GM23338 (cell line): ENCODE results near the gene STXBP5L. TPM values are rescaled to one million over a fixed set of nuclear protein-coding genes. Genes with fewer than 3 reads are reported as not detected.

Experiments
- ATAC-seq: fragments of 200-7000 bp; cut with Tn5 transposase; 3 replicates; pipeline ENCODE4 v1.9.1; 2020
- DNase-seq: peaks from one replicate; pipeline ENCODE4 v3.0.0-alpha.2; 2015; ENCODE audit warnings: low spot score
- H2AFZ ChIP-seq: fragments of 200-600 bp; sonication (generic); 2 replicates; pipeline ENCODE4 v1.8.0; 2016; ENCODE audit warnings: antibody characterized with exemption, mild to moderate bottlenecking, moderate library complexity
- H3F3A ChIP-seq: fragments of 200-600 bp; sonication (generic); replicated peaks from 2 replicates; pipeline ENCODE4 v1.8.0; 2017; ENCODE audit warnings: antibody characterized with exemption, mixed run types, low read depth
- H3K27ac ChIP-seq: fragments of 200-600 bp; sonication (generic); 2 replicates; pipeline ENCODE4 v1.6.1; 2016; ENCODE audit warnings: low read depth
- H3K27me3 ChIP-seq: fragments of 200-600 bp; sonication (generic); 2 replicates; pipeline ENCODE4 v1.8.0; 2016; ENCODE audit warnings: mild to moderate bottlenecking, mixed run types, moderate library complexity; ENCODE audit not compliant: insufficient read depth
- H3K36me3 ChIP-seq: fragments of 200-600 bp; sonication (generic); 2 replicates; pipeline ENCODE4 v1.8.0; 2016; ENCODE audit warnings: mild to moderate bottlenecking; ENCODE audit not compliant: insufficient read depth
- H3K4me1 ChIP-seq: fragments of 200-600 bp; sonication (generic); 2 replicates; pipeline ENCODE4 v1.8.0; 2016; ENCODE audit warnings: mild to moderate bottlenecking, moderate library complexity; ENCODE audit not compliant: insufficient read depth
- H3K4me2 ChIP-seq: fragments of 200-600 bp; sonication (generic); 2 replicates; pipeline ENCODE4 v1.7.1; 2017; ENCODE audit warnings: mixed run types
- H3K4me3 ChIP-seq: fragments of 200-600 bp; sonication (generic); 2 replicates; pipeline ENCODE4 v1.6.1; 2016; ENCODE audit warnings: mixed run types
- H3K79me2 ChIP-seq: fragments of 200-600 bp; sonication (generic); replicated peaks from 2 replicates; pipeline ENCODE4 v1.8.0; 2017; ENCODE audit warnings: mild to moderate bottlenecking; ENCODE audit not compliant: insufficient read depth
- H3K9me2 ChIP-seq: fragments of 200-600 bp; sonication (generic); 2 replicates; pipeline ENCODE4 v1.8.0; 2017; ENCODE audit not compliant: insufficient read depth
- H4K20me1 ChIP-seq: fragments of 200-600 bp; sonication (generic); replicated peaks from 2 replicates; pipeline ENCODE4 v1.8.0; 2017; ENCODE audit warnings: mild to moderate bottlenecking; ENCODE audit not compliant: insufficient read depth
- H3K27ac Mint-ChIP-seq: 2 replicates; pipeline ENCODE4 v1.8.0; 2020; ENCODE audit warnings: inconsistent platforms, mild to moderate bottlenecking, moderate library complexity, mixed read lengths
- H3K27me3 Mint-ChIP-seq: 3 replicates; pipeline ENCODE4 v1.8.0; 2022; ENCODE audit warnings: low read depth, mild to moderate bottlenecking, moderate library complexity, mixed read lengths, inconsistent platforms; ENCODE audit not compliant: insufficient read depth, poor library complexity
- H3K36me3 Mint-ChIP-seq: 3 replicates; pipeline ENCODE4 v1.8.0; 2021; ENCODE audit warnings: low read depth, mild to moderate bottlenecking, inconsistent platforms, moderate library complexity, mixed read lengths
- H3K4me1 Mint-ChIP-seq: 3 replicates; pipeline ENCODE4 v1.8.0; 2020; ENCODE audit warnings: mild to moderate bottlenecking, inconsistent platforms, mixed read lengths
- H3K4me3 Mint-ChIP-seq: 3 replicates; pipeline ENCODE4 v1.8.0; 2021; ENCODE audit warnings: moderate library complexity, mild to moderate bottlenecking, inconsistent platforms, mixed read lengths
- H3K9me3 Mint-ChIP-seq: 3 replicates; pipeline ENCODE4 v1.8.0; 2020; ENCODE audit warnings: moderate library complexity, mild to moderate bottlenecking, inconsistent platforms, mixed read lengths
- ZNF331 ChIP-seq: fragments of 250-450 bp; sonication (Bioruptor Pico); IDR thresholded peaks from 2 replicates; pipeline ENCODE4 v1.5.0; 2020; ENCODE audit warnings: low read depth, mild to moderate bottlenecking, moderate library complexity
- polyA plus RNA-seq: library from polyadenylated mRNA; unstranded; fragments of >200 nt; fragmentation: Nextera tagmentation; extraction: Ambion mirVana; gene quantifications from 2 replicates; pipeline ENCODE4 v1.2.1, GENCODE V29; 2016
- total RNA-seq: library from RNA; depleted of rRNA; stranded (reverse); fragments of >200 nt; shearing (Covaris generic); gene quantifications from 2 replicates; pipeline ENCODE4 v1.2.3, GENCODE V29; 2014
- TF ChIP-seq, protein P1 (sequence below), 2 experiments: fragments of 200-600 bp in 1 of 2; sonication (generic) in 1 of 2; conservative IDR thresholded peaks; 2 replicates each; pipeline versions ENCODE4 v1.5.1 to v1.6.1; 2016 to 2017; ENCODE audit warnings: antibody characterized with exemption in 2 of 2, low read depth in 2 of 2, mild to moderate bottlenecking in 2 of 2, moderate library complexity in 1 of 2
- TF ChIP-seq, protein P2 (sequence below): fragments of 250-450 bp; sonication (Bioruptor Pico); IDR thresholded peaks from 2 replicates; pipeline ENCODE4 v1.5.0; 2020; ENCODE audit warnings: mild to moderate bottlenecking, moderate library complexity

Gene STXBP5L
- total and polyA plus RNA-seq, 2 experiments from 2014 or later, result 4.2 to 6.0 TPM

DNA sequence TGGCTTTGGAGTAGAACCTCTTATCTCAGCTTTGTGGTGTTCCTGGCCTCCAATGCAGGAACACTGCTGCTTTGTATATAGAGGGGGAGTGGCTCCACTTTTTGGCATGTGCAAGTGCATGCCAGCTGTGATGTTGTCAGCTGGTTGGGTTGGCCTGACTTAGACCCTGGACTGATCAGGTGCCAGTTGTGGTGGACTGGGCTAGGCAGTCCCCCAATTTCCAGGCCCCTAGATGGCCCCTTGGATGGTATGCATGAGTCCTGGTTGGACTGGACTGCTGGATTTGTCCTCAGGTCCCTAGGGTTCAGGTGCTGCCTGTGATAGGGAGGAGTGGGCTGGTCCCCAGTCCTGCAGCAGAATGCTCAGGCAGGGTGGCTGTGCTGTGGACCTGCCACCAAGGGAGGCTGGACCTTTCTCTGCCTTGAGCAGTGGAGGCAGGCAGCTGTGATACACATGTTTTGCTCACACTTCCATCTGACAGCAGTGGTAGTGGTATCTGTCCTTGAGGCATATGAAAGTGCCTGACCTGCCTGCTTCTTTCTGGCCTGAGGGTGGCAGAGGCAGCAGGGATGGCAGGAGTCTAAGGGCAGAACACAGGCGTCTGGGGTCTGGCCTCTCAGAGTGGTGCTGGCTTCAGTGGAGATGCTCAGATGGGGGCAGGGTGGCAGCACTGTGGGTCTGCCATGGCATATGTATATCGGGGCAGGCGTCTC, 74.8 kb downstream of the STXBP5L start:
- Histone ChIP-seq H3F3A (no peaks in the 10 kb centered on the region), H3K79me2 (no peaks in the 10 kb centered on the region), H3K9me2 (no peaks in the 10 kb centered on the region), H3K27me3 (no peaks in the 10 kb centered on the region), H3K27ac (no peak overlapping the region), H3K4me2 (no peak overlapping the region), H3K4me1 (no peaks in the 10 kb centered on the region), H3K4me3 (no peak overlapping the region), H3K36me3 (no peaks in the 10 kb centered on the region), H2AFZ (no peak overlapping the region), H4K20me1 (no peaks in the 10 kb centered on the region)
- Mint-ChIP-seq H3K4me3 (no peak overlapping the region), H3K27ac (no peak overlapping the region; the same call in 1 of the 2 replicates), H3K27me3 (no peaks in the 10 kb centered on the region), H3K4me1 (peaks cover 13% of the 10 kb centered on the region), H3K36me3 (peaks cover 51% of the 10 kb centered on the region), H3K9me3 (peaks cover 36% of the 10 kb centered on the region)
- peak; percentile 71 for ATAC-seq
- TF ChIP-seq, protein P1, sequence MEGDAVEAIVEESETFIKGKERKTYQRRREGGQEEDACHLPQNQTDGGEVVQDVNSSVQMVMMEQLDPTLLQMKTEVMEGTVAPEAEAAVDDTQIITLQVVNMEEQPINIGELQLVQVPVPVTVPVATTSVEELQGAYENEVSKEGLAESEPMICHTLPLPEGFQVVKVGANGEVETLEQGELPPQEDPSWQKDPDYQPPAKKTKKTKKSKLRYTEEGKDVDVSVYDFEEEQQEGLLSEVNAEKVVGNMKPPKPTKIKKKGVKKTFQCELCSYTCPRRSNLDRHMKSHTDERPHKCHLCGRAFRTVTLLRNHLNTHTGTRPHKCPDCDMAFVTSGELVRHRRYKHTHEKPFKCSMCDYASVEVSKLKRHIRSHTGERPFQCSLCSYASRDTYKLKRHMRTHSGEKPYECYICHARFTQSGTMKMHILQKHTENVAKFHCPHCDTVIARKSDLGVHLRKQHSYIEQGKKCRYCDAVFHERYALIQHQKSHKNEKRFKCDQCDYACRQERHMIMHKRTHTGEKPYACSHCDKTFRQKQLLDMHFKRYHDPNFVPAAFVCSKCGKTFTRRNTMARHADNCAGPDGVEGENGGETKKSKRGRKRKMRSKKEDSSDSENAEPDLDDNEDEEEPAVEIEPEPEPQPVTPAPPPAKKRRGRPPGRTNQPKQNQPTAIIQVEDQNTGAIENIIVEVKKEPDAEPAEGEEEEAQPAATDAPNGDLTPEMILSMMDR (conservative IDR thresholded peaks at IDR 0.05; ENCODE audit: low read depth in 2 of 2), result peak in 1 of 2 experiments; percentile 18; a peak in 1 of 4 replicates
- TF ChIP-seq, protein P2, sequence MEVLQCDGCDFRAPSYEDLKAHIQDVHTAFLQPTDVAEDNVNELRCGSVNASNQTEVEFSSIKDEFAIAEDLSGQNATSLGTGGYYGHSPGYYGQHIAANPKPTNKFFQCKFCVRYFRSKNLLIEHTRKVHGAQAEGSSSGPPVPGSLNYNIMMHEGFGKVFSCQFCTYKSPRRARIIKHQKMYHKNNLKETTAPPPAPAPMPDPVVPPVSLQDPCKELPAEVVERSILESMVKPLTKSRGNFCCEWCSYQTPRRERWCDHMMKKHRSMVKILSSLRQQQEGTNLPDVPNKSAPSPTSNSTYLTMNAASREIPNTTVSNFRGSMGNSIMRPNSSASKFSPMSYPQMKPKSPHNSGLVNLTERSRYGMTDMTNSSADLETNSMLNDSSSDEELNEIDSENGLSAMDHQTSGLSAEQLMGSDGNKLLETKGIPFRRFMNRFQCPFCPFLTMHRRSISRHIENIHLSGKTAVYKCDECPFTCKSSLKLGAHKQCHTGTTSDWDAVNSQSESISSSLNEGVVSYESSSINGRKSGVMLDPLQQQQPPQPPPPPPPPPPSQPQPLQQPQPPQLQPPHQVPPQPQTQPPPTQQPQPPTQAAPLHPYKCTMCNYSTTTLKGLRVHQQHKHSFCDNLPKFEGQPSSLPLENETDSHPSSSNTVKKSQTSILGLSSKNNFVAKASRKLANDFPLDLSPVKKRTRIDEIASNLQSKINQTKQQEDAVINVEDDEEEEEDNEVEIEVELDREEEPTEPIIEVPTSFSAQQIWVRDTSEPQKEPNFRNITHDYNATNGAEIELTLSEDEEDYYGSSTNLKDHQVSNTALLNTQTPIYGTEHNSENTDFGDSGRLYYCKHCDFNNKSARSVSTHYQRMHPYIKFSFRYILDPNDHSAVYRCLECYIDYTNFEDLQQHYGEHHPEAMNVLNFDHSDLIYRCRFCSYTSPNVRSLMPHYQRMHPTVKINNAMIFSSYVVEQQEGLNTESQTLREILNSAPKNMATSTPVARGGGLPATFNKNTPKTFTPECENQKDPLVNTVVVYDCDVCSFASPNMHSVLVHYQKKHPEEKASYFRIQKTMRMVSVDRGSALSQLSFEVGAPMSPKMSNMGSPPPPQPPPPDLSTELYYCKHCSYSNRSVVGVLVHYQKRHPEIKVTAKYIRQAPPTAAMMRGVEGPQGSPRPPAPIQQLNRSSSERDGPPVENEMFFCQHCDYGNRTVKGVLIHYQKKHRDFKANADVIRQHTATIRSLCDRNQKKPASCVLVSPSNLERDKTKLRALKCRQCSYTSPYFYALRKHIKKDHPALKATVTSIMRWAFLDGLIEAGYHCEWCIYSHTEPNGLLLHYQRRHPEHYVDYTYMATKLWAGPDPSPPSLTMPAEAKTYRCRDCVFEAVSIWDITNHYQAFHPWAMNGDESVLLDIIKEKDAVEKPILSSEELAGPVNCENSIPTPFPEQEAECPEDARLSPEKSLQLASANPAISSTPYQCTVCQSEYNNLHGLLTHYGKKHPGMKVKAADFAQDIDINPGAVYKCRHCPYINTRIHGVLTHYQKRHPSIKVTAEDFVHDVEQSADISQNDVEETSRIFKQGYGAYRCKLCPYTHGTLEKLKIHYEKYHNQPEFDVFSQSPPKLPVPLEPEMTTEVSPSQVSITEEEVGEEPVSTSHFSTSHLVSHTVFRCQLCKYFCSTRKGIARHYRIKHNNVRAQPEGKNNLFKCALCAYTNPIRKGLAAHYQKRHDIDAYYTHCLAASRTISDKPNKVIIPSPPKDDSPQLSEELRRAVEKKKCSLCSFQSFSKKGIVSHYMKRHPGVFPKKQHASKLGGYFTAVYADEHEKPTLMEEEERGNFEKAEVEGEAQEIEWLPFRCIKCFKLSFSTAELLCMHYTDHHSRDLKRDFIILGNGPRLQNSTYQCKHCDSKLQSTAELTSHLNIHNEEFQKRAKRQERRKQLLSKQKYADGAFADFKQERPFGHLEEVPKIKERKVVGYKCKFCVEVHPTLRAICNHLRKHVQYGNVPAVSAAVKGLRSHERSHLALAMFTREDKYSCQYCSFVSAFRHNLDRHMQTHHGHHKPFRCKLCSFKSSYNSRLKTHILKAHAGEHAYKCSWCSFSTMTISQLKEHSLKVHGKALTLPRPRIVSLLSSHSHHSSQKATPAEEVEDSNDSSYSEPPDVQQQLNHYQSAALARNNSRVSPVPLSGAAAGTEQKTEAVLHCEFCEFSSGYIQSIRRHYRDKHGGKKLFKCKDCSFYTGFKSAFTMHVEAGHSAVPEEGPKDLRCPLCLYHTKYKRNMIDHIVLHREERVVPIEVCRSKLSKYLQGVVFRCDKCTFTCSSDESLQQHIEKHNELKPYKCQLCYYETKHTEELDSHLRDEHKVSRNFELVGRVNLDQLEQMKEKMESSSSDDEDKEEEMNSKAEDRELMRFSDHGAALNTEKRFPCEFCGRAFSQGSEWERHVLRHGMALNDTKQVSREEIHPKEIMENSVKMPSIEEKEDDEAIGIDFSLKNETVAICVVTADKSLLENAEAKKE, result no peak
- TF ChIP-seq ZNF331 (CRISPR knock-in tag), result no peak
- no peak for DNase-seq
